Neural cell (in vitro differentiated cells): ENCODE results near the gene AKR1C1.

Experiments used
- EZH2 ChIP-seq: fragments of 200-600, 300-800 bp; shearing (Covaris generic), sonication (generic); IDR thresholded peaks from 2 replicates; pipeline ENCODE4 v1.6.1; 2014; ENCODE audit warnings: antibody characterized with exemption, low read length, borderline replicate concordance, mild to moderate bottlenecking; ENCODE audit not compliant: insufficient read depth, poor library complexity, severe bottlenecking
- SMC3 ChIP-seq: fragments of 450-650 bp; conservative IDR thresholded peaks from 2 replicates; pipeline ENCODE4 v1.6.1; 2014; ENCODE audit warnings: antibody characterized with exemption, mild to moderate bottlenecking, moderate library complexity; ENCODE audit not compliant: poor library complexity
- TF ChIP-seq, protein P1 (sequence below): fragments of 450-650 bp; IDR thresholded peaks from 2 replicates; pipeline ENCODE4 v1.5.1; 2014; ENCODE audit warnings: antibody characterized with exemption, mild to moderate bottlenecking, moderate library complexity; ENCODE audit not compliant: poor library complexity, severe bottlenecking

DNA sequence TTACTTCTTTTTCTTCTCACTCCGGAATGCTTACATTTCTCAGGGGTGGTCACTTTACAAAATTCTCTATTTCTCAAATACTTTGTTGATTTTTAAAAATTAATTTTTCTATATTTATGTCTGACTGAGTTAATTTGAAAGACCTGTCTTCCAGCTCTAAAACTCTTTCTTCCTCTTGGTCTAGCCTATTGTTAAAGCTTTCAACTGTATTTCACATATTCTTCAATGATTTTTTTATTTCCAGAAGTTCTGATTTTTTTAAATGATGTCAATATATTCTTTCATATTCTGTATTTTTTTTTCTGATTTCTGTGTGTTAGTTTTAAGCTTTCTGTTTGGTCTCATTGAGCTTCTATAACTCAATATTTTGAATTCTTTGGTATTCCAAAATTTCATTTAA lies 67.8 kb downstream of the AKR1C1 start:
- TF ChIP-seq, protein P1, sequence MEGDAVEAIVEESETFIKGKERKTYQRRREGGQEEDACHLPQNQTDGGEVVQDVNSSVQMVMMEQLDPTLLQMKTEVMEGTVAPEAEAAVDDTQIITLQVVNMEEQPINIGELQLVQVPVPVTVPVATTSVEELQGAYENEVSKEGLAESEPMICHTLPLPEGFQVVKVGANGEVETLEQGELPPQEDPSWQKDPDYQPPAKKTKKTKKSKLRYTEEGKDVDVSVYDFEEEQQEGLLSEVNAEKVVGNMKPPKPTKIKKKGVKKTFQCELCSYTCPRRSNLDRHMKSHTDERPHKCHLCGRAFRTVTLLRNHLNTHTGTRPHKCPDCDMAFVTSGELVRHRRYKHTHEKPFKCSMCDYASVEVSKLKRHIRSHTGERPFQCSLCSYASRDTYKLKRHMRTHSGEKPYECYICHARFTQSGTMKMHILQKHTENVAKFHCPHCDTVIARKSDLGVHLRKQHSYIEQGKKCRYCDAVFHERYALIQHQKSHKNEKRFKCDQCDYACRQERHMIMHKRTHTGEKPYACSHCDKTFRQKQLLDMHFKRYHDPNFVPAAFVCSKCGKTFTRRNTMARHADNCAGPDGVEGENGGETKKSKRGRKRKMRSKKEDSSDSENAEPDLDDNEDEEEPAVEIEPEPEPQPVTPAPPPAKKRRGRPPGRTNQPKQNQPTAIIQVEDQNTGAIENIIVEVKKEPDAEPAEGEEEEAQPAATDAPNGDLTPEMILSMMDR = no peak
- no peak for TF ChIP-seq SMC3
- TF ChIP-seq EZH2 = no peak
